Keratinocyte (primary cell): ENCODE results near the gene PPIG.

Experiments used
- EZH2 ChIP-seq: IDR thresholded peaks from one replicate; pipeline ENCODE4 v1.6.1; 2012; ENCODE audit warnings: inconsistent platforms, mild to moderate bottlenecking, low read length, moderate library complexity
- TF ChIP-seq, protein P1 (sequence below), 3 experiments: IDR thresholded peaks in 1 of 3; conservative IDR thresholded peaks in 1 of 3; optimal IDR thresholded peaks in 1 of 3; 2 replicates in 2 of 3; 3 replicates in 1 of 3; pipeline versions ENCODE3 to v1.5.1; 2011; ENCODE audit warnings: low read length in 3 of 3, mild to moderate bottlenecking in 3 of 3, moderate library complexity in 2 of 3, control low read depth in 1 of 3, inconsistent platforms in 1 of 3; ENCODE audit not compliant: insufficient read depth in 2 of 3; ENCODE audit errors: extremely low read depth in 1 of 3

GRCh38 chr2:169690958-169691357 lies 106.8 kb downstream of the PPIG start:
- TF ChIP-seq, protein P1, sequence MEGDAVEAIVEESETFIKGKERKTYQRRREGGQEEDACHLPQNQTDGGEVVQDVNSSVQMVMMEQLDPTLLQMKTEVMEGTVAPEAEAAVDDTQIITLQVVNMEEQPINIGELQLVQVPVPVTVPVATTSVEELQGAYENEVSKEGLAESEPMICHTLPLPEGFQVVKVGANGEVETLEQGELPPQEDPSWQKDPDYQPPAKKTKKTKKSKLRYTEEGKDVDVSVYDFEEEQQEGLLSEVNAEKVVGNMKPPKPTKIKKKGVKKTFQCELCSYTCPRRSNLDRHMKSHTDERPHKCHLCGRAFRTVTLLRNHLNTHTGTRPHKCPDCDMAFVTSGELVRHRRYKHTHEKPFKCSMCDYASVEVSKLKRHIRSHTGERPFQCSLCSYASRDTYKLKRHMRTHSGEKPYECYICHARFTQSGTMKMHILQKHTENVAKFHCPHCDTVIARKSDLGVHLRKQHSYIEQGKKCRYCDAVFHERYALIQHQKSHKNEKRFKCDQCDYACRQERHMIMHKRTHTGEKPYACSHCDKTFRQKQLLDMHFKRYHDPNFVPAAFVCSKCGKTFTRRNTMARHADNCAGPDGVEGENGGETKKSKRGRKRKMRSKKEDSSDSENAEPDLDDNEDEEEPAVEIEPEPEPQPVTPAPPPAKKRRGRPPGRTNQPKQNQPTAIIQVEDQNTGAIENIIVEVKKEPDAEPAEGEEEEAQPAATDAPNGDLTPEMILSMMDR (optimal IDR thresholded peaks at IDR 0.05 in 1 of 3, IDR thresholded peaks at IDR 0.05 in 1 of 3, conservative IDR thresholded peaks at IDR 0.05 in 1 of 3; ENCODE audit: extremely low read depth in 1 of 3, insufficient read depth in 2 of 3, low read length in 3 of 3) = no peak
- no peak for TF ChIP-seq EZH2
